H54 (cell line): ENCODE data around the gene ANKRD22.

Experiments
- DNase-seq: peaks from one replicate; pipeline ENCODE4 v3.0.0; 2011; ENCODE audit warnings: low spot score, mixed read lengths; ENCODE audit not compliant: insufficient read length
- FAIRE-seq: peaks from 3 replicates; lab custom pipeline; 2011; peaks lifted over from hg19 to GRCh38; lab: Jason Lieb, UNC
- POLR2A ChIP-seq: IDR thresholded peaks from 2 replicates; pipeline ENCODE4 v1.6.1; 2011; ENCODE audit warnings: low read depth, mild to moderate bottlenecking, low read length

The ANKRD22 gene

GRCh38 chr10:88788924-88789323 lies 62.7 kb downstream of the ANKRD22 start:
- TF ChIP-seq POLR2A: no peak
- DNase-seq (no peak), FAIRE-seq (no peak)

- DNase-seq (no peak), FAIRE-seq (no peak)
- TF ChIP-seq POLR2A: no peak
Measured at GRCh38 chr10:88787463-88787862, 64.2 kb downstream of the ANKRD22 start.

- FAIRE-seq (no peak), DNase-seq (no peak)
- no peak for TF ChIP-seq POLR2A
Measured at GRCh38 chr10:88786032-88786770, 65.4 kb downstream of the ANKRD22 start.

GRCh38 chr10:88783724-88784123 lies 67.9 kb downstream of the ANKRD22 start:
- no peak for DNase-seq
- no peak for TF ChIP-seq POLR2A
- FAIRE-seq: no peak

- FAIRE-seq (no peak), DNase-seq (no peak)
- no peak for TF ChIP-seq POLR2A
Measured at GRCh38 chr10:88782222-88782621, 69.4 kb downstream of the ANKRD22 start.

GRCh38 chr10:88781206-88781605 lies 70.4 kb downstream of the ANKRD22 start:
- FAIRE-seq (no peak), DNase-seq (no peak)

More at GRCh38 chr10:88781206-88781605, 70.4 kb downstream of the ANKRD22 start:
- TF ChIP-seq POLR2A: no peak
